Endothelial cell (in vitro differentiated cells): Measurements from ENCODE around the gene SAPCD1. TPM values are rescaled to one million over a fixed set of nuclear protein-coding genes. Genes with fewer than 3 reads are reported as not detected.

Source experiments
- DNase-seq: peaks from one replicate; pipeline ENCODE4 v3.0.0; 2021; ENCODE audit warnings: low spot score
- H3K27ac Mint-ChIP-seq: one replicate; pipeline ENCODE4 v1.8.0; 2021; ENCODE audit warnings: mixed read lengths, inconsistent platforms; ENCODE audit not compliant: unreplicated experiment
- H3K27me3 Mint-ChIP-seq: one replicate; pipeline ENCODE4 v1.8.0; 2021; ENCODE audit warnings: mild to moderate bottlenecking, moderate library complexity, mixed read lengths, inconsistent platforms; ENCODE audit not compliant: unreplicated experiment
- H3K36me3 Mint-ChIP-seq: one replicate; pipeline ENCODE4 v1.8.0; 2021; ENCODE audit warnings: mild to moderate bottlenecking, low read depth, mixed read lengths, inconsistent platforms; ENCODE audit not compliant: unreplicated experiment
- H3K4me1 Mint-ChIP-seq: one replicate; pipeline ENCODE4 v1.8.0; 2021; ENCODE audit warnings: mild to moderate bottlenecking, mixed read lengths, inconsistent platforms; ENCODE audit not compliant: unreplicated experiment
- H3K4me3 Mint-ChIP-seq: one replicate; pipeline ENCODE4 v1.8.0; 2021; ENCODE audit warnings: mild to moderate bottlenecking, mixed read lengths, inconsistent platforms; ENCODE audit not compliant: unreplicated experiment
- H3K9me3 Mint-ChIP-seq: one replicate; pipeline ENCODE4 v1.8.0; 2021; ENCODE audit warnings: mixed read lengths, inconsistent platforms; ENCODE audit not compliant: unreplicated experiment
- total RNA-seq: library from RNA; stranded (reverse); fragmentation: NEBNext Ultra II Directional; extraction: Animal tissue kit (Norgen Biotek cat#: 25700); gene quantifications from one replicate; pipeline ENCODE4 v1.2.1, GENCODE V29; 2021; ENCODE audit not compliant: unreplicated experiment
- TF ChIP-seq, protein P1 (sequence below): fragments of 200-600 bp; sonication (generic); IDR thresholded peaks from one replicate; pipeline ENCODE4 v1.5.0; 2021; ENCODE audit warnings: antibody characterized with exemption; ENCODE audit not compliant: unreplicated experiment

Gene SAPCD1
- total RNA-seq, 1 donor from 2014 or later: 2.4 TPM

- Mint-ChIP-seq H3K4me1 (peaks cover 22% of the 10 kb centered on the region), H3K9me3 (no peaks in the 10 kb centered on the region), H3K4me3 (no peak overlapping the region), H3K27me3 (peaks cover 5% of the 10 kb centered on the region), H3K27ac (peak overlapping the region; percentile 87), H3K36me3 (peaks cover 9% of the 10 kb centered on the region)
- no peak for DNase-seq
- TF ChIP-seq, protein P1, sequence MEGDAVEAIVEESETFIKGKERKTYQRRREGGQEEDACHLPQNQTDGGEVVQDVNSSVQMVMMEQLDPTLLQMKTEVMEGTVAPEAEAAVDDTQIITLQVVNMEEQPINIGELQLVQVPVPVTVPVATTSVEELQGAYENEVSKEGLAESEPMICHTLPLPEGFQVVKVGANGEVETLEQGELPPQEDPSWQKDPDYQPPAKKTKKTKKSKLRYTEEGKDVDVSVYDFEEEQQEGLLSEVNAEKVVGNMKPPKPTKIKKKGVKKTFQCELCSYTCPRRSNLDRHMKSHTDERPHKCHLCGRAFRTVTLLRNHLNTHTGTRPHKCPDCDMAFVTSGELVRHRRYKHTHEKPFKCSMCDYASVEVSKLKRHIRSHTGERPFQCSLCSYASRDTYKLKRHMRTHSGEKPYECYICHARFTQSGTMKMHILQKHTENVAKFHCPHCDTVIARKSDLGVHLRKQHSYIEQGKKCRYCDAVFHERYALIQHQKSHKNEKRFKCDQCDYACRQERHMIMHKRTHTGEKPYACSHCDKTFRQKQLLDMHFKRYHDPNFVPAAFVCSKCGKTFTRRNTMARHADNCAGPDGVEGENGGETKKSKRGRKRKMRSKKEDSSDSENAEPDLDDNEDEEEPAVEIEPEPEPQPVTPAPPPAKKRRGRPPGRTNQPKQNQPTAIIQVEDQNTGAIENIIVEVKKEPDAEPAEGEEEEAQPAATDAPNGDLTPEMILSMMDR: no peak
Measured at GRCh38 chr6:31768363-31769257, 6.2 kb downstream of the SAPCD1 start.

DNA sequence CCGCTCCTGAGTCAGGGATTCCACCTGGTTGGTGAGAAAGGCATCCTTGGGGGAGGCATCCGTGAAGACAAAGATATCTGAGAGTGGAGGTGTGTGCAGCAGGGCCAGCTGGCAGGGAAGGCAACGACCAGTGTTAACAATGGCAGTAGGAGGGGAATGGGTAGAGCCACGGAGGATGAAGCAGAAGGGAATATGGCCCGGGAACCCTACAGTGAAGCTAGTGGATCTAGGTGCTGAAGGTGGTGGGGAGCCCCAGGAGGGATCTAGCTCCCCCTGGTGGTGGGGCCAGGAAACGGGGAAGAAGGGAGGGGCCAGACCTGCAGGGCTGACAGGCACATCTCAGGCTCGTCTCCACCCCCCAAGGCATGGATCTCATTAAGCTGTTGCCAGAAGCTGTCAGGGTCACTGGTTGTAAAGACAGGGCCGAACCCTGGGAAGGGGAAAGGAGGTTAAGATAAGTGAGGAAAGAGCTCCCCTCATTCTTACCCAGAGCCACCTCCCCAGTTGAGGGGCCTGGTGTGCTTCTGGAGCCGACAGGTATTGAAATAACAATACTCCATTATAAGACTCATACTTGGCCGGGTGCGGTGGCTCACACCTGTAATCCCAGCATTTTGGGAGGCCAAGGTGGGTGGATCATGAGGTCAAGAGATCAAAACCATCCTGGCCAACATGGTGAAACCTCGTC lies 7.4 kb downstream of the SAPCD1 start:
- peak; percentile 64 for DNase-seq
- peak overlapping the region; percentile 21 for H3K4me3 Mint-ChIP-seq
- peaks cover 17% of the 10 kb centered on the region for H3K4me1 Mint-ChIP-seq
- H3K27me3 Mint-ChIP-seq: peaks cover 5% of the 10 kb centered on the region
- H3K27ac Mint-ChIP-seq: peak overlapping the region; percentile 45
- TF ChIP-seq, protein P1: peak; percentile 58
- peaks cover 3% of the 10 kb centered on the region for H3K36me3 Mint-ChIP-seq
- no peaks in the 10 kb centered on the region for H3K9me3 Mint-ChIP-seq

DNA sequence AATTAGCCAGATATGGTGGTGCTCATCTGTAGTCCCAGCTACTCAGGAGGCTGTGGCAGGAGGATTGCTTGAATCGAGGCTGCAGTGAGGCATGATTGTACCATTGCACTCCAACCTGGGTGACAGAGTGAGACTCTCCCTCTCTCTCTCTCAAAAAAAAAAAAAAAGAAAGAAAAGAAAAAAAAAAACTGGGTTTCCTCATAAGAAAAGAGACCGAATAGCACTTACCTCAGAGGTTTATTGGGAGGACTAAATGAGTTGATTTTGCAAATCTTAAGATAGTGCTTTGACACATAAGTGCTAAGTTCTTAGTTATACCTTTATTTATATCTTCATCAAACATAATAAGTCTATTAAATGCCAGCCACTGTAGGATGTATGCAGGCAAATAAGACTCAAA lies 8.4 kb downstream of the SAPCD1 start:
- no peak for DNase-seq
- H3K27me3 Mint-ChIP-seq: peaks cover 5% of the 10 kb centered on the region
- H3K27ac Mint-ChIP-seq: no peak overlapping the region
- TF ChIP-seq, protein P1: no peak
- no peaks in the 10 kb centered on the region for H3K9me3 Mint-ChIP-seq
- H3K4me3 Mint-ChIP-seq: no peak overlapping the region
- peaks cover 3% of the 10 kb centered on the region for H3K36me3 Mint-ChIP-seq
- H3K4me1 Mint-ChIP-seq: peaks cover 17% of the 10 kb centered on the region

- TF ChIP-seq, protein P1: no peak
- no peak overlapping the region for H3K4me3 Mint-ChIP-seq
- H3K36me3 Mint-ChIP-seq: peaks cover 3% of the 10 kb centered on the region
- H3K4me1 Mint-ChIP-seq: peaks cover 14% of the 10 kb centered on the region
- no peaks in the 10 kb centered on the region for H3K9me3 Mint-ChIP-seq
- H3K27me3 Mint-ChIP-seq: peaks cover 5% of the 10 kb centered on the region
- DNase-seq: no peak
- H3K27ac Mint-ChIP-seq: no peak overlapping the region
Measured at GRCh38 chr6:31771992-31772358, 9.5 kb downstream of the SAPCD1 start.

DNA sequence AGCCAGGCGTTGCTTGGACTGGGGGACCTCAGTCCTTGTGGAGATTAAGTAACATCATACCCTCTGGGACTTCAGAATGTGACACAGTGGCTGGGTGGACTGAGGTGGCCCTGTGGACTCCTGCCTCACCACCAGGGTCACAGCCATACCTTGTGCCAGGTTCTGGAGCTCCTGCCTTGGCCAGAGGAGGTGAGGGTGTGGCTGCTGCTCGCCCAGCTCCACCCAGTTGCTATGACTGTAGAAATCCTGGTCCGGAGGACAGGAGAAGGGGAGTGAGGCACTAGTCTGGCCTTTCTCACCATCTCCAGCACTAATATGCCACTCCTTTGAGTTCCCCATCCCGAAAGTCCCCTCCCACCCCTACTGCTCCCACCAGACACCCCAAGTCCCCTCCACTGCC lies 12.7 kb downstream of the SAPCD1 start:
- Mint-ChIP-seq H3K4me3 (no peak overlapping the region), H3K36me3 (no peaks in the 10 kb centered on the region), H3K27me3 (peaks cover 4% of the 10 kb centered on the region), H3K4me1 (no peaks in the 10 kb centered on the region), H3K27ac (no peak overlapping the region), H3K9me3 (no peaks in the 10 kb centered on the region)
- no peak for DNase-seq
- TF ChIP-seq, protein P1: no peak
